BE2C (cell line): ENCODE data around the gene NXF1.
A peak's percentile ranks its signal among the peaks of the same experiment; 100 is the strongest.

Experiments used
- DNase-seq: peaks from one replicate; pipeline ENCODE4 v3.0.0-alpha.2; 2020
- H3K27me3 ChIP-seq: fragments of 250-450 bp; sonication (Bioruptor Pico); 2 replicates; pipeline ENCODE4 v1.5.1; 2020; ENCODE audit warnings: mild to moderate bottlenecking
- H3K36me3 ChIP-seq: fragments of 250-450 bp; sonication (Bioruptor Pico); 2 replicates; pipeline ENCODE4 v1.5.1; 2020; ENCODE audit warnings: mild to moderate bottlenecking
- H3K4me1 ChIP-seq: fragments of 250-450 bp; sonication (Bioruptor Pico); 2 replicates; pipeline ENCODE4 v1.5.1; 2020
- H3K4me3 ChIP-seq: 2 replicates; pipeline ENCODE4 v1.5.1; 2011; ENCODE audit warnings: low read depth, low read length
- H3K9me3 ChIP-seq: fragments of 250-450 bp; sonication (Bioruptor Pico); 2 replicates; pipeline ENCODE4 v1.5.1; 2020
- CTCF ChIP-seq: IDR thresholded peaks from 2 replicates; pipeline ENCODE4 v1.5.1; 2012; ENCODE audit warnings: mild to moderate bottlenecking, low read depth, low read length

Gene NXF1

GRCh38 chr11:62816557-62816956 lies 11.3 kb upstream of the NXF1 start:
- DNase-seq, result no peak
- Histone ChIP-seq H3K27me3 (no peaks in the 10 kb centered on the region), H3K4me3 (no peak overlapping the region), H3K9me3 (no peaks in the 10 kb centered on the region), H3K36me3 (no peaks in the 10 kb centered on the region), H3K4me1 (no peaks in the 10 kb centered on the region)
- TF ChIP-seq CTCF, result no peak

GRCh38 chr11:62811659-62812058 lies 6.4 kb upstream of the NXF1 start:
- Histone ChIP-seq H3K36me3 (no peaks in the 10 kb centered on the region), H3K27me3 (no peaks in the 10 kb centered on the region), H3K9me3 (no peaks in the 10 kb centered on the region), H3K4me3 (no peak overlapping the region), H3K4me1 (no peaks in the 10 kb centered on the region)
- TF ChIP-seq CTCF, result no peak
- DNase-seq, result no peak

- no peak for TF ChIP-seq CTCF
- Histone ChIP-seq H3K27me3 (no peaks in the 10 kb centered on the region), H3K4me3 (no peak overlapping the region), H3K9me3 (no peaks in the 10 kb centered on the region), H3K4me1 (no peaks in the 10 kb centered on the region), H3K36me3 (no peaks in the 10 kb centered on the region)
- no peak for DNase-seq
These were observed 5.5 kb upstream of the NXF1 start for GRCh38 chr11:62810748-62811147.

GRCh38 chr11:62806611-62807121 lies 1.4 kb upstream of the NXF1 start:
- TF ChIP-seq CTCF, result no peak
- Histone ChIP-seq H3K4me1 (no peaks in the 10 kb centered on the region), H3K4me3 (no peak overlapping the region), H3K9me3 (no peaks in the 10 kb centered on the region), H3K36me3 (no peaks in the 10 kb centered on the region; the same call in 1 of the 2 replicates), H3K27me3 (no peaks in the 10 kb centered on the region)
- no peak for DNase-seq

GRCh38 chr11:62805961-62806441 lies 761 bp upstream of the NXF1 start:
- Histone ChIP-seq H3K4me1 (no peaks in the 10 kb centered on the region), H3K4me3 (peak overlapping the region; percentile 69), H3K9me3 (no peaks in the 10 kb centered on the region), H3K36me3 (peaks cover 3% of the 10 kb centered on the region), H3K27me3 (no peaks in the 10 kb centered on the region)
- no peak for TF ChIP-seq CTCF
- DNase-seq, result no peak

- Histone ChIP-seq H3K36me3 (peaks cover 4% of the 10 kb centered on the region), H3K4me1 (no peaks in the 10 kb centered on the region), H3K4me3 (peak overlapping the region; percentile 78), H3K27me3 (no peaks in the 10 kb centered on the region), H3K9me3 (no peaks in the 10 kb centered on the region)
- DNase-seq, result no peak
- TF ChIP-seq CTCF, result no peak
These were observed 747 bp downstream of the NXF1 start for GRCh38 chr11:62804310-62805075.
